HG03469 (cell line): Measurements from ENCODE around the gene SERTAD2.

ENCODE experiments used
- ATAC-seq: cut with Tn5 transposase; IDR thresholded peaks from one replicate; pipeline ENCODE4 v1.9.1; 2021; ENCODE audit warnings: mild to moderate bottlenecking, moderate library complexity, moderate number of reproducible peaks; ENCODE audit not compliant: unreplicated experiment

SERTAD2 gene

GRCh38 chr2:64630752-64631151 lies 23.0 kb downstream of the SERTAD2 start:
- ATAC-seq: no peak

DNA sequence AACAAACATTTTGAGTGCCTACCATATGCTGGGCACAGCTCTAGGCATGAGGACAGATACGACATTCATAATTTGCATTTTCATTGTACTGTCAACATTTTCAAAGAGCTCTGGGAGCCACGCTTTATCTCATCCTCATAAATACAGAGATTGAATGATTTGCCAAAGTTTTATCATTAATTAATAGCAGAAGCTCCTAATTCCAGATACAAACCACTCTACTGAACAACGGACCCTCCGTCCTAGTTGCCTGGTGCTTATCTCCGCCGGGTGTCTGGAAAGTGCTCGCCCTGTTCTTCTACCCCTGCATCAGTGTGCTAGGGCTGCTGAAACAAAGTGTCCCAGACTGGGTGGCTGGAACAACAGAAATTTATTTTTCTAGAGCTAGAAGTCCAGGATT lies 23.8 kb downstream of the SERTAD2 start:
- ATAC-seq: no peak

GRCh38 chr2:64629329-64629781 lies 24.4 kb downstream of the SERTAD2 start:
- no peak for ATAC-seq

GRCh38 chr2:64627860-64628841 lies 25.6 kb downstream of the SERTAD2 start:
- ATAC-seq: no peak

- ATAC-seq: no peak
Observed at GRCh38 chr2:64626963-64627760, 26.6 kb downstream of the SERTAD2 start.

DNA sequence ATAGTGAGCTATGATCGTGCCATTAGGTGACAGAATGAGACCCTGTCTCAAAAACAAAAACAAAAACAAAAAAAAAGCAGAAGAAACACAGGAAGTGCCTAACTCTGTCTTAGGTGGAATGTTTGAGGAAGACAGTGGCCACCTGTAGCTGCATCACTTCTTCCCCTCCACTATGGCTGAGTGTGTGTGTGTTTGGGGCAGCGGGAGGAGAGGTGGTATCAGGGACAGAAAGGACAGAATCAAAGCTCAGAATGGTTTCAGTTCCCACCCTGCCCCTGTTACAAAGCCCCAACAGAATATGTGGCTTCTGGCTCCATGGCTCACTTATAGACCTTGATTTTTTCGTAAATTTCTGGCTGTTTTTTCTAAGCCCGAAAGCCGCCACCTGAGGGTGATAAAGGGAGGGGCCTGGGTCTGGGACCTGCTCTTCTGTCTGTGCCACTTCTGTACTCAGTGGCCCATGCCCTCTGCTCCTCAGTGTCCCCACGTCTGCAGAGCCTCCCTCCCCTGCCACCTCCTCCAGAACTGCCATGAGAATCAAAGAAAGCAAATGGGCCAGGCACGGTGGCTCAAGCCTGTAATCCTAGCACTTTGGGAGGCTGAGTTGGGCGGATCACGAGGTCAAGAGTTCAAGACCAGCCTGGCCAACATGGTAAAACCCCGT lies 27.4 kb downstream of the SERTAD2 start:
- no peak for ATAC-seq

DNA sequence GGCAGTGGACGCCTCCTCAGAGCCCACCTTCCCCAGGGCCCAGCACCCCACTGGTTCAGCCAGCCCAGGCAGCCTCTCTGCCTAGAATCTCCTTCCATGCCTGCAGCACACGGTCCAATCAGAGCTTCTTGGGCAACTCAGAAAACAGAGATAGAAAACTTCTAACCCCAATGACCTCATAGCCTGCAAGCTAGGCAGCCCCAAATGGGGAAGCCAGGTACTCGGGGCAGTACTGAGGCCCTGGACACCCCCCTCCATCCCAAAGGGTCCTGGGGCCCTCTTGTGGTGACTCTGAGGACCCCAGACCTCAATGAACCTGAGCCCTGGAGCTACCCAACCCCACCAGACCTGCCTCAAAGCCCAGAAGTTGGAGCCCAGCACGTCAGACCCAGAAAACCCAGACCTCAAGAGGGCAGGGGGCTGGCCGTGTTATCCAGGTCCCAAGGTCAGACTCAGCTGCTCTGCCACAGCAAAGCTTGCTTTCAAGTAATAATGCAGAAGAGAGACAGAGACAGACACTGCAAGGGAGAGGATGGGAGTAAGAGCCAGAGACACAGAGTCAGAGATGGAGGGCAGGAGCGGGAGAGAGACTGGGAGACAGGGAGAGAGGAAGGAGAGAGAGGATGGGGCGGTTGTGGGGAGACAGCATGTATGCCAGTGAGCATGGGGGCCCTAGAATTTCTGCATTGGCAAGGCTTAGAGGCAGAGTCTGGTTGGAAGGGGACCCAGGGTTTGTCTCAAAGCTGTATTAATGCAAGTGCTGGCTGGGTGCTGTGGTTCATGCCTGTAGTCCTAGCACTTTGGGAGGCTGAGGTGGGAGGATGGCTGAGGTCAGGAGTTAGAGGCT lies 28.2 kb downstream of the SERTAD2 start:
- ATAC-seq: no peak

GRCh38 chr2:64624862-64625261 lies 28.9 kb downstream of the SERTAD2 start:
- no peak for ATAC-seq

DNA sequence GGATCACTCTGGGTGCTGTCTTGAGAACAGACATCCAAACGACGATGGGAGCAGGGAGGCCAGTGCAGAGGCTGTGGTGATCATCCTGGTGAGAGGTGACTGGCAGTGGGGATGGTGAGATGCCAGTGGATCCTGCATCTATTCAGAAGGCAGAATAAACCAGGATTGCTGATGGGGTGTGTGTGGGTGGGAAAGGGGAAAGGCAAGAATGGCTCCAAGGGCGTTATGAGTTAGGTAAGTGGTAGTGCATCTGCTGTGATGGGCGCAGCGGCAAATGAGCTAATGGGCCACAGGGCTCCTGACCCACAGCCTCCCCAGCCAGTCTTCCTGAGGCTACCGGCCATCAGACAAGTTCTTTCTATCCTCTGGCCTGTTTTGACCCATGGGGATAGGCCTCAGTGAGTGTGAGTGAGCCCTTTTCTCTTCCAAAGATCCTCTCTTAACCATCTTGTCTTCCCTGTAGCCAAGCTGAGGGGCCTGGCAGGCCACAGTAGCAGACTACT lies 29.6 kb downstream of the SERTAD2 start:
- ATAC-seq: no peak

DNA sequence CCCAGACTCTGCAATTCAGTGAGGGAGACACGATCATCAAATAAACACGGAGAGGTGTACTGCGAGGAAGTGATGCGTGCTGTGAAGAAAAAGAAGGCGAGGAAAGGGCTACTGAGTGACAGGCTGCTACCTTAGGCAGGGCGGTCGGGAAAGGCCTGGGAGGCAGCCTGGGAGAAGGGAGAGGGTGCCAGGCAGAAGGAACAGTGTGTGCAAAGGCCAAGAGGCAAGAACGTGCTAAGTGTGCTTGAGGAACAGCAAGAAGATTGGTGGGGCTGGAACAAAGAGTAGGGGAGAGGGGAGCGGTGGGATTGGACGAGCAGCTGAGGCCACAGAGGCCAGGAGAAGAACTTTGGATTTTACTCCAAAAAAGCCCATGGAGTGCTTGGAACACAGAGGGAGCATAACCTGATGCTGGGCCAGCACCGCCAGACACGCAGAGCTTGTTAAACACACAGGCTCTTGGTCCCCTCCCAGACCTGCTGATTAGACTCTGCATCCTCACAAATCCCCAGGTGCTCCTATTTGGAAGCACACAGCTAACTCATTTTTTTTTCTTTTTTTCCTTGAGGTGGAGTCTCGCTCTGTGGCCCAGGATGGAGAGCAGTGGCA lies 30.4 kb downstream of the SERTAD2 start:
- ATAC-seq: no peak

DNA sequence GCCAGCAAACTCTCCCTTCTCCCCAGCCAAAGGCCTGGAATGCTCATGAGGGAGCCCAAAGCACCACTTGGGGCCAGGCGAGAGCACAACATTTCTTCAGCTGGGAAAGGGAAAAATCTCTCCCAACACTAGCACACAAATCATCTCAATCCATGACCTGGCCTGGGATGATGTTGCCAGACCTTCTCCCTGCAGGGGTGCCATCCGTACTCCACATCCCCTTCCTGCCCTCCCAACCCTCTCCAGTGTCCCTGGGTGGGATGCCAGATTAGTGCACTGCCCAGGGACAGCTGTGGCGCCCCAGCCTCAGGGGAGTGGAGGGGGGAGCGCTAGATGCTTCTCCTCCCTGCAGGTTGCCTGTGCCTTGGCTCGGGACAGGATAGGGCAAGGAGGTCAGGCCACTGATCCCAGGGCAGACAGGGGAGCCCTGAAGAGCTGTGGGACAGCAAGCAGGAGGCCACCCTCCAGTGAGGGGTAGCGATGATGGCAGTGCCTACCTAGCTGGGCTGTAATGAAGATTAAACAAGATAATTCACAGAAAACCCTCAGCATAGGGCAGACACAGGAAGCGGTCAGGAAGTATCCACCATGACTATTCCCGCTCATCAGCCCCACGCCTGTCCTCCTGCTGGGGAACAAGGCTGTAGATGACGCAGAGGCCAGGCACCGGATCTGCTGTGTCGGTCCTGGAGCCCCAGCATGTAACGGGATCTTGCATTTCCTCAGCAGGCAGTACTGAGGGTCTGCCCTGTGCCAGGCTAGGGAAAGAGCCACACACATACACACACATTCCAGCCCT lies 31.1 kb downstream of the SERTAD2 start:
- no peak for ATAC-seq

GRCh38 chr2:64620661-64621060 lies 33.1 kb downstream of the SERTAD2 start:
- ATAC-seq: no peak

DNA sequence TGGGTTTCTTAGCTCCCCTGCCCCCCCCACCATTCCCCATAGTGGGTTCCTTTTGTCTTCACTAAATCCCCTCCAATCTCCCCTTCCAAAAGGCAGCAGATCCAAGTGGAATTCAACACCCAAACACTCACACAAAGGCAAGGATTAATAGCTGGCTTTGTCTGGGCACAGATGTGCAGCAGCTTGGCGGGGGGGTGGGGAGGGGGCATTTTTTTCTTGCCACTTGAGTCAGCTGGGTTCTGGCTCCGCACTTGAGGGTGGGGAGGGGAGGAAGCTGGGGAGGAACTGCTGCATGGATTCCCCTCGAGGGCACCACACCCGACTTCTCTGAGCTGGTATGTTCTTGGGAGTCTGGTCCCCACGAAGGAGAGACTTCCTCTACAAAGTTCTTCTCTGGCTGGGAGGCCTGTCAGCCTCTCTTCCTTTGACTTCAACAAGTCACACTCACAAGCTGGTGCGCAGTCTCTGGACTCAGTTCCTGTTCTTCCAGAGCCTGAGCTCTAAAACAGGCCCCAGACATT lies 36.0 kb downstream of the SERTAD2 start:
- no peak for ATAC-seq

DNA sequence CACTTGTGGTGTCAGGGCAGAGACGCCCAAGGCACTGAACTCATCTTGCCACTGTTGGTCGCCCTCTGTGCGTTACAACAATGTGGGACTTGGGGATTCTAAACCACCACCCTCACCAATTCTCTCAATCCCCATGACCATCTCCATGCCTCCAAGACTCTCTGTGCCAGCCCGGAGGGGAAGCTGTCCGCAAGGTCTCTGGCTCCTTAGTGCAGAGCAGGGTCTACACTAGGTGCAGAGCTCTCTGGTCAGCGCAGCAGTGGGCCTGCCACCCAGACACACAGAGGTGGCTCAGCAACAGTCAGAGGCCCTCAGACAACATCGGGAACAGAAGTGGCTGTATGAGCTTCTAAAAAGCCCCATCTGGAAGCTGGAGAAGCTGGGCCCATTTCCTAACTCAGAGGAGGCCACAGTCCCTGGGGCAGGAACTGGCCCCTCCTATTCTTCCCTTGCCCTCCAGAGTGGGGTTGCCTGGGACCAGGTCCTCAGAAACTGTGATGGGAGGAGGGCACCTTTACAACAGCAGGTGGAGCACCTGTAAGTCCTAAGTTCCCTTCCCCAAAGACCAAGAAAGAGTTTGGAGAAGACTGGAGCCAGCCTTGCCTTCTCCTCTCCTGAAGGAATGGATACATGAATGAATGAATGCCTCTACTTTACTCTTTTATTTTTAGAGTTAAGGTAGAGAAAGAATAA lies 37.7 kb downstream of the SERTAD2 start:
- no peak for ATAC-seq

DNA sequence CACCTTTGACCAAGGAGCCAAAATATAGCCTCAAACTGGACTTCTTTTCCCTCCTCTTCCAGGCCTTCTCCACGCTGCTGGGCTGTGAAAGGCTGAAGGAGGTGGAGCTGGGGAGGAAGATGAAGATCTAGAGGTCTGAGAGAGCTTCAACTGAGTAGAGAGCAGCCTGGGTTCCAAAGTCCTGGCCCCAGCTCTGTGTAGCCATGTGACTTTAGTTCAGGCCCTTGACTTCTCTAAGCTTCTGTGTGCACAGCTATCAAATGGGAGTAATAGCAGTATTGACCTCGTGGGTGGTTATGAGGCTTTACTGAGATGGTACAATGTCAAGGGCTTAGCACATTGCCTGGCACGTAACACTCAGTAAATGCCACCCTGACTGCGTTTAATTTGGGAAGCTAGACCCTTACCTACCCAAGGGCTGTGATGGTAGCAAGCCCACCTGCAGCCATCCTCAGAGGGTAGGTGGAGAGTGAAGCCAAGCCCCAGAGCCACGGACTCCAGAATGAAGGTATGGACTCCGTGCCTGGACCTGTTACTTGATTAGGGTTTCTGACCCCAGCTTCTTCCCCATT lies 38.4 kb downstream of the SERTAD2 start:
- ATAC-seq: no peak

GRCh38 chr2:64613276-64613675 lies 40.4 kb downstream of the SERTAD2 start:
- no peak for ATAC-seq

DNA sequence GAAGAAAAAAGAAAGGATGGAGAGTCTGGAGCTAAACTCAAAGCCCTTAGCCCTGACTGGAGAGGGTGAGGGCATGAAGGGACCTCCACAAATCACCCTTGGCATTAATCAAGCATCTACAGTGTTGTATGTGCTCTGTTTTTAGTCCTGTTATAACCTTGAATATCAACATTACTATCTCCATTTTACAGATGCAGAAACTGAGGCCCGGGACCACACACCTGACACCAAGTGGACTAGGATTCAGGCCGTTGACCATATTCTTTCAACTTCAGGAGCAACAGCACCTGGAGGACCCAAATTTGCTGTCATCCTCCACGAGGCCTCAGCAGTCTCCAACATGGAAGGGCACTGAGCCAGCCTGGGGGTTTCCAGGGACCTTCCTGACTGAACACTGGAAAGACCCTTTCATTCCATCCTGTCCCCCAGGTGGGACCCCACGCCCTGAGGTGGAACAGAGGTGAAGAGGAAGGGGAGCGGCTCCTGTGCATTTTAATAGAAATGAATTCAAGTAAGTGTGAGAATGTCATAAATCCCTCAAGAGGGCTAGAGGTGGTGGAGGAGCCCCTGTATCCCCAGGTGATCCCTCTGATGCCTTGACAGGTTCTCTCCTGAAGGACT lies 41.0 kb downstream of the SERTAD2 start:
- ATAC-seq: no peak
